HuH-7.5 (cell line): Measurements from ENCODE around the gene CTDSP1.

ENCODE experiments used
- DNase-seq: peaks from one replicate; pipeline ENCODE4 v3.0.0; 2011; ENCODE audit warnings: low spot score

Gene CTDSP1

DNA sequence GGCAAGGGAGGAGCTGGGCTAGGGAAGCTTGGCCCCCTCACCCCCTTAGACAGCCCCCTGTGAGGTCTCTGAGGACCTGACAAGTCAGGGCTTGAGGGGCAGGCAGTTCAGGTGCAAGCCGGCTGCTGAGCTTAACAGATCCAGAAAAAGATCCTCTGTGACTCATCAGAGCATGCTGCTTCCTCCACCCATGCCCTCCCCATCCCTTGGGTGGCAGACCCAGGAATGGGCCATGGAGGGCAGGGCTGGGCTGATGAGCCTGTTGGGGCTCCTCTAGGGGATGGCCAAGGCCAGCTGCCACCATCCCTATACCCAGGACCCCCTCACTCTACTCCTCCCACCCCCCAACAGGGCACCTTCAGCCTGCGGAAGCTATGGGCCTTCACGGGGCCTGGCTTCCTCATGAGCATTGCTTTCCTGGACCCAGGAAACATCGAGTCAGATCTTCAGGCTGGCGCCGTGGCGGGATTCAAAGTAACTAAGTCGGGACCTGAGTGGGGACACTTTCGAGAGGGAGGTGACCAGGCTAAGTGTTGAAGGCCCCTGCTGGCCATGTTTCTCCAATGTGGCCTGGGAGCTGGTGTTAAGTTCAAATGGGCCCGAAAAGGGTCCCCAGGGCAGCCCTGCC, 15.7 kb upstream of the CTDSP1 start:
- no peak for DNase-seq

GRCh38 chr2:218384975-218385374, 14.7 kb upstream of the CTDSP1 start:
- DNase-seq: no peak

GRCh38 chr2:218386505-218387368, 12.9 kb upstream of the CTDSP1 start:
- DNase-seq: no peak

DNA sequence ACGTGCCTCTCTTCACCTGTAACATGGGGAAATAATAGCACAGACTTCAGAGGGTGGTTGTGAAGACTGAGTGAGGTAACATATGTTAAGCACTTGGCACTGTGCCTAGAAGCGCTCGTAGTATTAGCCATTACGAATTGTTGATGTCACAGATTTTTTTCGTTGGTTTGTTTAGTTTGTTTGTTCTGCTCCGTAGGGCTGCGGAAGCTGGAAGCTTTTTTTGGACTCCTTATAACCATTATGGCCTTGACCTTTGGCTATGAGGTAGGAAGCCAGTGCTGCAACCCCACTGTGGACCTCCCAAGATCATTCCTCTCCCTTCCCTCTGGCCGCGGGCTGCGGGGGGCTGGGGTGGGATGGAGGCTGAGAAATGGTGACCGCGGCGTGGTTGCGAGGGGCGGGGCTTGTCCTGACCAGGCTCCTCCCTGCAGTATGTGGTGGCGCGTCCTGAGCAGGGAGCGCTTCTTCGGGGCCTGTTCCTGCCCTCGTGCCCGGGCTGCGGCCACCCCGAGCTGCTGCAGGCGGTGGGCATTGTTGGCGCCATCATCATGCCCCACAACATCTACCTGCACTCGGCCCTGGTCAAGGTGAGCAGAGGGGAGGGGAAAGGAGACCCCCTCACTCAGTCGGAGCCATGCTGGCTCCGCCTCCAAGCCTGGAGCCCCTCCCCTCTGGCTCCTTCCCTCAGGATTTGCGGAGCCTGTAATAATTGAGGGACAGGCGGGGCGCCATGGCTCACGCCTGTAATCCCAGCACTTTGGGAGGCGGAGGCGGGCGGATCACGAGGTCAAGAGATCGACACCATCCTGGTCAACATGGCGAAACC, 12.1 kb upstream of the CTDSP1 start:
- DNase-seq: peak; percentile 47

DNA sequence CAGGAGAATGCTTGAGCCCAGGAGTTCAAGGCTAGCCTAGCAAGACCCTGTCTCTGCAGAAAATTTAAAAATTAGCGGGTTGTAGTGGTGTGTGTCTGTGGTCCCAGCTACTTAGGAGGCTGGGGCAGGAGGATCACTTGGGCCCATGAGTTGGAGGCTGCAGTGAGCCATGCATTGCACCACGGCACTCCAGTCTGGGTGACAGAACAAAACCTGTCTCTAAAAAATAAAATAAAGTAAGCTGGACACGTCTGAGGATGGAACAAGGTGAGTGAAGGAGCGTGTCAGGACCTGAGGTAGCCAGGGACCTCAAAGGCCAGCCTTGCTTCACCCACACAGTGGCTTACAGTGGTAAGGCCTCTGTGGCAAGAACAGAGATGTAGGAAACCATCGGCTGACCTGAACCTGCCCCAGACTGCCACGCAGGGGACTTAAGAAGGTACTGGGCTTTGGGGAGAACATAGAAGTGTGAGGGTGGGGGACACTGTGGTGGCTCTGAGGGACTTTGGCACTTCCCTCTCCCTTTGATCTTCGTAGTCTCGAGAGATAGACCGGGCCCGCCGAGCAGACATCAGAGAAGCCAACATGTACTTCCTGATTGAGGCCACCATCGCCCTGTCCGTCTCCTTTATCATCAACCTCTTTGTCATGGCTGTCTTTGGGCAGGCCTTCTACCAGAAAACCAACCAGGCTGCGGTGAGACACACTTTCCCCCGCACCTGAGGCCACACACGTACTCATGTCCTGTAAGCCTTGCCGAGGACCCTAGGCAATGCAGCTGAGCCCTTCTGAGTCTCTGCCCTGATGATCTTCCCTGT, 10.1 kb upstream of the CTDSP1 start:
- no peak for DNase-seq

- no peak for DNase-seq
Measured at GRCh38 chr2:218391202-218391601, 8.5 kb upstream of the CTDSP1 start.

GRCh38 chr2:218392459-218392858, 7.2 kb upstream of the CTDSP1 start:
- no peak for DNase-seq

DNA sequence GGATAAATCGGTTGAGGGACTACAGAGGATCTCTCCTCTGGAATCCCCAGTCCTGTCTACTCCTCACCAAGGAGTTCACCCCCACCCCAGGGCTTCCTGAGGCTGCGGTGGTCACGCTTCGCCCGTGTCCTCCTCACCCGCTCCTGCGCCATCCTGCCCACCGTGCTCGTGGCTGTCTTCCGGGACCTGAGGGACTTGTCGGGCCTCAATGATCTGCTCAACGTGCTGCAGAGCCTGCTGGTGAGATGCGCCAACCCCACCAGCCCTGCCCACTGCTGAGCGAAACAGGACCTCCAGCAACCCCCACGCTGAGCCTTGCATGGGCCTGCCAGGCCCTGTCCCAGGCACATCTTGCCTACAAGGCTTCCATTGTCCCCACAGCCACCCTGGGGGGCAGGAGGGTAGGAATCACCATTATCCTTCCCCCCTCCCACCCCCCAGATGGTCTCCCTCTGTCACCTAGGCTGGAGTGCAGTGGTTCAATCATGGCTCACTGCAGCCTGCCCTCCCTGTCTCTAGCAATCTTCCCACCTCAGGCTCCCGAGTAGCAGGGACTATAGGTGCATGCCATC, 6.7 kb upstream of the CTDSP1 start:
- DNase-seq: no peak

DNA sequence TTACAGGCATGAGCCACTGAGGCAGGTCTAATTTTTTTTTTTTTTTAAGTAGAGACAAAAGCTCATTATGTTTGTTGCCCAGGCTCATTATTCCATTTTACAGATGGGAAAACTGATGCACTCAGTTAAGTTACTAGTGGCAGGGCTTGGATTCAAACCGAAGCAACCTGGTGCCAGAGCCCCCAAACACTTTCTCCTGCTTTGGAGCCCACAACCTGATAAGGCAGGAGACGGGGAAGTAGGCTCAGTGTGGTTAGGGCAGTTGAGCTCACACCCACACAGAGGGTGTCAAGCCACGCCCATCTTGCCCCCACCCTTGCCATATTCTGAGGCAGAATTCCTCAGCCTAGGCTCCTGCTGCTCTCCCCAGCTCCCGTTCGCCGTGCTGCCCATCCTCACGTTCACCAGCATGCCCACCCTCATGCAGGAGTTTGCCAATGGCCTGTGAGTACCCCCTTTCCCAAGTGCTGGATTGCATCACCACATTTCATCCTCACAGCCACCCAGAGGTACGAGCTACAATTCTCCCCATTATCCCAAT, 5.8 kb upstream of the CTDSP1 start:
- DNase-seq: no peak

DNA sequence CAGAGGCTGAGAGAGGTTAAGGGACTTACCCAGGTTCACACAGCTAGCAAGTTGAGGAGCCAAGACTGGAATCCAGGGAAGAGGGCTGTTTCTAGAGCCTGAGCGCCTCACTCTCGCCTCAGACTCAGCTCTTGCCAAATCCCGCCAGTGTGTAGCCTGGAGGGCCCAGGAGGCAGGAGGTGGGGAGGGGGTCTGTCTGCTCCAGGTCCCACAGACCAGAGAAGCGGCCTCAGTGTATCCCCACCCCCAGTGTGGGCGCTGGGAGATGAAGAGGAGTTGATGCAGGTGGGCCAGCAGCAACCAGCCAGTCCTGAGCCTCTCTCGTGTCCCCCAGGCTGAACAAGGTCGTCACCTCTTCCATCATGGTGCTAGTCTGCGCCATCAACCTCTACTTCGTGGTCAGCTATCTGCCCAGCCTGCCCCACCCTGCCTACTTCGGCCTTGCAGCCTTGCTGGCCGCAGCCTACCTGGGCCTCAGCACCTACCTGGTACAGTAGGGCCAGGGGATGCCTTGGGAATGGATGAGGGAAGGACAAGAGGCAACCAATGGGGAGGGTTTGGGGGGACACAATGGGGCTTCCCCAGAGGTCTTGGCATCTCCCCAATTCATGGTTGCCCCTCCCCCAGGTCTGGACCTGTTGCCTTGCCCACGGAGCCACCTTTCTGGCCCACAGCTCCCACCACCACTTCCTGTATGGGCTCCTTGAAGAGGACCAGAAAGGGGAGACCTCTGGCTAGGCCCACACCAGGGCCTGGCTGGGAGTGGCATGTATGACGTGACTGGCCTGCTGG, 5.2 kb upstream of the CTDSP1 start:
- no peak for DNase-seq

DNA sequence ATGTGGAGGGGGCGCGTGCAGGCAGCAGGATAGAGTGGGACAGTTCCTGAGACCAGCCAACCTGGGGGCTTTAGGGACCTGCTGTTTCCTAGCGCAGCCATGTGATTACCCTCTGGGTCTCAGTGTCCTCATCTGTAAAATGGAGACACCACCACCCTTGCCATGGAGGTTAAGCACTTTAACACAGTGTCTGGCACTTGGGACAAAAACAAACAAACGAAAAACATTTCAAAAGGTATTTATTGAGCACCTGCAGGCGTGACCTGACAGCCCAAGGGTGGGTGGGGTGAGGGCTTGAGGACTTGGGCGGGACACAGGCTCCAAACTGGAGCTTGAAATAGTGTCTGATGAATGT, 4.6 kb upstream of the CTDSP1 start:
- DNase-seq: no peak

- no peak for DNase-seq
Measured at GRCh38 chr2:218395456-218395825, 4.2 kb upstream of the CTDSP1 start.

DNA sequence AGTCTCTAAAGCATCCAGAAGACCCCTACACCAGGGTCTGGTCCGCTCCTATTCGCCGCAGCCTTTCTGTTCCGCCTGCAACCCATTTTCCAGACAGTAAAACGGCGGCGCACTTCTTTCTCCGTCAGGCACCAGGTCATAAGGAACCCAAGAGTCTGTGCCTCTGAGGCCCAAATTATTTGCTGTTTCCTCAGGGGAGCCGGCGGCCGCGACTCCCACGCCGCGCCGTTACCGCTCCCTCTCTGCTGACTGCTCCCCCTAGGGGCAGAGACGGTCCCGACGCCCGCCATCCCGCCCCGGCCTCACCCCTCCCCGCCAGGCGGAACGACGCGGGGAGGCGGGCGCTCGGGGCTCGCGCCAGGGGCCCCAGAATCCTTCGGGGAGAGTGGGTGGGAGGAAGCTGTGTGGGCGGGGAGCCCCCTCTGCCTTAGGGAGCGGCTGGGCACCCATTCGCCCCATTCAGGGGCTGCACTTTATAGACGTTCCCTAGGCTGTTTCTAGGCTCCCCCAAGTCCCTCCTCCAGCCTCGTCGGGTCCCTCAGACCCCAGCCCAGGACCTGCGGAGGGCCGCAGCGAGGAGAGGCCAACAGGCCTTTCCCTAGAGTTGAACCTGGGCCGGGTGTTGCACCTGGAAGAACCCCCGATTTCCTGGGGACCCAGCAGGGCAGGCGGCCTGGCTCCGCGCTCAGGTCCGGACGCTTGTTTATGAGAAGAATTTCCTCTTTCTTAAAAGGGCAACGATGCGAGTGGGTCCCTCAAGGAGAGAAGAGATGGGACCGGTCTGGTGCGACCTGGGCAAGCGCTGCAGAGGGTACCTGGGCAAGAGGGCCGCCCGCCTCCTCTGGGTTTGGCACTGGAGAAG, 3.6 kb upstream of the CTDSP1 start:
- DNase-seq: peak; percentile 80

DNA sequence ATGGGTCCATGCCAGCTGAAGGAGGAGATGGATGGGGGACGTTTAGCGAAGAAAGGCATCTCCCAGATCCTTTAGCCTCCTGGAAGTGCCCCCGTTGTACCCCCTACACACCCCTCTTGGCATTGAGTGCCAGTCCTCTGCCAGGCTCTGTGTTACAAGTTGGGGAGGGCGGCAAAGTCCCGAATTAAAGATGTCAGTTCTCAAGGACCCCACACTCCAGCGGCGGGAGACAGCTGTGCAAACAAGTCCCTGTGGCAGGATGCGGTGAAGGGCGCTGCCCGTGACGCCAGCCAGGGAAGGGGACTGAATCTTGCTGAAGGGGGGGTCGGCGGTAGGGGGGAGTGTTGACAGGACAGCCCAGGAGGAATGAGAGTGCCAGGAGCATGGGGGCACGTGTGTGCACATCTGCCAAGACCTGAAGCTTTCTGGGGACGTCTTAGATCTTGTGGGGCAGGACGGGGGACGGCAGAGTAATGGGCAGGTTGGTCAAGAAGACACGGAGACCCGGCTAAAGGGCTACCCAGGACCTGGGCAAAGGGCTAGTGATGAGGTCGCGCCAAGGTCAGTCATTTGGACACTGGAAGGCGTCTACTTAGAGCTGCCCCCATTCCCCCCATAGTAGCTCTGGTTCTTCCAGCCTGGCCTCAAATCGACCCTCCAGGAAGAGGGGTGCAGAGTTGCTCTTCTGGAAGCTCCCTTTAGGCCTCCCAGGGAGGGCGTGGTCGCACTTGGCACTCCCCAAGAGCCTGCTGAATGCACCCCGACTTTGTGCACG, 2.8 kb upstream of the CTDSP1 start:
- DNase-seq: peak; percentile 39

- DNase-seq: no peak
Measured at GRCh38 chr2:218397463-218397819, 2.2 kb upstream of the CTDSP1 start.

- peak; percentile 72 for DNase-seq
Measured at GRCh38 chr2:218397820-218398436, 1.7 kb upstream of the CTDSP1 start.

DNA sequence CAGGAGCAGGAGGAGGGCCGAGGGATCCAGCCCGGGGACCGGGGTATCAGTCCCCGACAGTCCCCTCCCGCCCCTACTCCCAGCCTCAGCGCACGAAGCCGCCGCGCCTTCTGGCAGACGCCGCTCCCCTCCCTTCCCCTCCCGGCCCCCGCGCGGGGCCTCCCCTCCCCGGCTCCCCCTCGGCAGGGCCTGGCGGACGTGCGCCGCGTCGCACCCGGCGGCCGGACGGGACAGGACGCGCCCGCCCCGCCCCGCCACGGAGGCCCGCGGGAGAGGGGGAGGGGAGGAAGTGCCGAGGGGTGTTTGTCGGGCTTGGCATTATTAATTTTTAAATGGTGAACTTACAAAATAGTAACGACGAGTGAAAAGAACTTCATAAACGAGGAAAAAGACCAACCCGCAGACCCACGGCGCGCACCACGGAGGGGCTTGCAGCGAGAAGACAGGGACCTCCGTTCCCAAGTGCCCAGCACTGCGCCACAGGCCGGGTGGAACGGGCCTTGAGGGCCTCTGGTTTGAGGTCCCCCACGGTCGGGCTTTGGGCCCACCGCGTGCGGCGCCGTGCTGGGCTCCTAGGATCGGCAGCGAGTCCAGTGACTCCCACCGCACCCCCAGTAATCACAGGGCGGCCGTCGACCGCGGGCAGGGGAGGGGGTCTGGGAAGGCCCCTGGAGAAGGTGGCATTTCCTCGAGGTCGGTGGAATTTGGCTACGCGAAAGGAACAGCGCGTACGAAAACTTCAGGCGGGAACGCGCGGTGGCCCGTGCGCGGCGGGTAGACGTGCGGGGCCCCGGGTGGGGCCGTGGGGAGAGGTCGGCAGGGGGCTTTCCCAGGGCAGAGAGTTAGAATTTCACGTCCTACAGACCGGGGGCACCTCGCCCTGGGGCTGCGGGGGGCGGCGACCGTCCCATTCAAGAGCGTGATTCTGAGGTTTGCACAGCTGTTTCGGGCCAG, 954 bp upstream of the CTDSP1 start:
- peak; percentile 73 for DNase-seq
